HCT116 (cell line): ENCODE measurements around the gene STRBP.

ENCODE experiments used
- CTCF ChIP-seq, 3 experiments: fragments of 200-600 bp in 1 of 3; sonication (generic) in 1 of 3; IDR thresholded peaks in 2 of 3; conservative IDR thresholded peaks in 1 of 3; 2 replicates each; pipeline ENCODE4 v1.5.1; 2012 to 2017; ENCODE audit warnings: low read depth in 2 of 3, low read length in 2 of 3, antibody characterized with exemption in 1 of 3, borderline replicate concordance in 1 of 3, control low read depth in 1 of 3, mild to moderate bottlenecking in 1 of 3, mixed read lengths in 1 of 3, mixed run types in 1 of 3, moderate library complexity in 1 of 3; ENCODE audit not compliant: insufficient read depth in 1 of 3
- EGR1 ChIP-seq: IDR thresholded peaks from 2 replicates; pipeline ENCODE4 v1.6.1; 2012; ENCODE audit warnings: low read depth
- POLR2A ChIP-seq: IDR thresholded peaks from 2 replicates; pipeline ENCODE4 v1.7.0; 2011; ENCODE audit warnings: borderline replicate concordance; ENCODE audit not compliant: insufficient read depth, insufficient read length; ENCODE audit errors: extremely low read depth
- POLR2AphosphoS5 ChIP-seq: IDR thresholded peaks from 2 replicates; pipeline ENCODE4 v1.6.1; 2011; ENCODE audit warnings: mild to moderate bottlenecking, low read depth, low read length, moderate library complexity
- YY1 ChIP-seq: IDR thresholded peaks from 2 replicates; pipeline ENCODE4 v1.6.1; 2011; ENCODE audit warnings: low read length, low read depth, moderate library complexity, mild to moderate bottlenecking; ENCODE audit not compliant: insufficient replicate concordance; ENCODE audit errors: extremely low read depth
- ZBTB33 ChIP-seq: IDR thresholded peaks from 2 replicates; pipeline ENCODE4 v1.6.1; 2011; ENCODE audit warnings: mild to moderate bottlenecking, low read length, moderate library complexity; ENCODE audit not compliant: insufficient replicate concordance; ENCODE audit errors: extremely low read depth

- TF ChIP-seq POLR2A (no peak), CTCF (IDR thresholded peaks at IDR 0.05 in 2 of 3, conservative IDR thresholded peaks at IDR 0.05 in 1 of 3; ENCODE audit: borderline replicate concordance in 1 of 3, insufficient read depth in 1 of 3, low read depth in 2 of 3, low read length in 2 of 3) (no peak), YY1 (no peak), EGR1 (no peak), POLR2AphosphoS5 (no peak), ZBTB33 (no peak)
Measured at GRCh38 chr9:123248630-123249029, 19.8 kb downstream of the STRBP start.
